Left lobe of liver (tissue), 2 donors: ENCODE measurements around the gene MYO5B. TPM values are rescaled to one million over a fixed set of nuclear protein-coding genes. Genes with fewer than 3 reads are reported as not detected.

ENCODE experiments used
- ATAC-seq: fragments of 200-7000 bp; cut with Tn5 transposase; one replicate; pipeline ENCODE4 v1.9.1; 2020; ENCODE audit warnings: mild to moderate bottlenecking, moderate library complexity
- DNase-seq: peaks from one replicate; pipeline ENCODE4 v3.0.0-alpha.2; 2020; ENCODE audit warnings: low spot score
- total RNA-seq: library from RNA; stranded (reverse); gene quantifications from one replicate; pipeline ENCODE4 v1.2.1, GENCODE V29; 2021
- donor health status: DM: no; HTN: no; CAD: no; lungs with moderate emphysema.
- donor health status: DM: no; HTN: yes; CAD: no.

Gene MYO5B
- total RNA-seq, 1 donor from 2014 or later: 16.1 TPM

GRCh38 chr18:49862656-49863385, 332.1 kb downstream of the MYO5B start:
- no peak for DNase-seq

GRCh38 chr18:49861659-49862058, 333.3 kb downstream of the MYO5B start:
- ATAC-seq (peak; percentile 10), DNase-seq (no peak)

More at GRCh38 chr18:49862656-49863385, 332.1 kb downstream of the MYO5B start:
- no peak for ATAC-seq

GRCh38 chr18:49859725-49860124, 335.2 kb downstream of the MYO5B start:
- ATAC-seq (no peak), DNase-seq (no peak)

- DNase-seq (no peak), ATAC-seq (peak; percentile 83)
Observed at GRCh38 chr18:49859021-49859359, 336.0 kb downstream of the MYO5B start.

GRCh38 chr18:49858309-49859020, 336.5 kb downstream of the MYO5B start:
- DNase-seq (peak; percentile 76), ATAC-seq (peak; percentile 91)

- ATAC-seq: no peak
- no peak for DNase-seq
Observed at GRCh38 chr18:49857708-49858107, 337.2 kb downstream of the MYO5B start.

DNA sequence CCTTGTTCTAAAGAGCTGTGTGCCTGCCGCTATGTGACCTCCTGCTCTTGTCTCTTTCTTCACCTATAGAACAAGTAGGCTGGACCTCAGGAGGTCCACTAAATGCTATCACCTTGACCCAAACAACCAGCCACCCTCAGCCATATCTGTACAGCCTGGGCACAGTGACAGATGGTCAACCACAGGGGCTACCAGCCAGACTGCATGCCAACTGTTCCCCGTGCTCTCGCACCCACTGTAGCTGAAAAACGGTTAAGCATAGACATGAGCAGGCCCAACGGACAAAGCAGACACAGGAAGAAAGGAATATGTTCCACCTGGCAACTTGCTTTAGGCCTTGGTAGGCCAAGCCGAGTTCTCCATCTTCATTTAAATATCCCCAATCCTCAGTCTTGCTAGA, 338.5 kb downstream of the MYO5B start:
- no peak for ATAC-seq
- no peak for DNase-seq

DNA sequence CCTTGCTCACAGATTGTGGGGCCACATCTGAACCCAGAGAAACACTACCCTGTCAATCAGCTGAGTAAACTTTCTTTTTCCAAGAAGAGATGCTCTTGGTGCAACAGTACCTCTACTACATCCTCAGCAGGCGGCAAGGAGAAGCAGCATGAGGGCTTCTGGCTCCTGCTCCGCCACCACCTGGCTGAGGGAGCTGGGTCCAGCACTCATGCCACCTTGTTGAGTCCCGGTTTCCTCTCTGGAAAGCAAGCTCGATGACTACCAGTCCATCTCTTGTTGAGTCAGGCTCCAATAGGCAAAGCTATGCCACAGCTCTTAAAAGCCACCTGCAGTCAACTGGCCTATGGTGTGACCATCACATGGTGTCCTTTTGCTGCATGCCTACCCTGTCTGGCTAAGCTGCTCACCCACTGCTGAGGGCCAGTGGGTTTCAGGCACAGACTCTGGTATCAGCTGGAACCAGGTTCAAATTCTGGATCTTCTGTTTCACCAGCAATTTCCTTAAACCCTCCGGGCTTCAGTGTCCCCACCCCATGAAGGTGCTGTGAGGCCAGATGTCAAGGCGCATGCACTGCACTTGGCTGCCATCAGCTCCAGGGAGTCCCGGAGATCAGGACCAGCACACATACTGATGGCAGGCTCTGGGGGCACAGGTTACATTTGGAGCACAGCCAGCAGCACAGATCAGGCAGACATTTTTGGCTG, 339.1 kb downstream of the MYO5B start:
- DNase-seq: no peak
- ATAC-seq: no peak

- DNase-seq: no peak
- ATAC-seq: no peak
Observed at GRCh38 chr18:49854681-49855080, 340.3 kb downstream of the MYO5B start.

DNA sequence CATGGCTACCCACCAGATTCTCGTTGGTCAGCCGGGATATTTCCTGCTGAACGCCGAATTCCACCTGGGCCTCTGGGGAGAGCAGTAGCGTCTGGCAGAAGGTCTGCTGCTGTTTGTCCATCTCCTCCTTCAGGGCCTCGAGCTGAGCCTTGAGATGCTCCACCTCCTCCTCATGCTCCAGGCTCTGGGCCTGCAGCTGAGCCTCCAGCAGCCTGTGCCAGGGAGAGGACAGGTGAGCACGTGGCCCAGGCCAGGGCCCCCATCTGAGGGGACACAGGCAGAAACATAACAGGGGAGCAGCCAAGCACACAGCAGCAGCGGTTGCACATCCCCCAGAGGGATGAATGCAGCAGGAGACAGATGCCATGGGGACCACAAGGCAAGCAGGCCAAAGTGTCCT, 341.5 kb downstream of the MYO5B start:
- ATAC-seq (no peak), DNase-seq (no peak)

GRCh38 chr18:49853011-49853410, 341.9 kb downstream of the MYO5B start:
- no peak for ATAC-seq
- DNase-seq: no peak

GRCh38 chr18:49851624-49852023, 343.3 kb downstream of the MYO5B start:
- DNase-seq (no peak), ATAC-seq (no peak)

DNA sequence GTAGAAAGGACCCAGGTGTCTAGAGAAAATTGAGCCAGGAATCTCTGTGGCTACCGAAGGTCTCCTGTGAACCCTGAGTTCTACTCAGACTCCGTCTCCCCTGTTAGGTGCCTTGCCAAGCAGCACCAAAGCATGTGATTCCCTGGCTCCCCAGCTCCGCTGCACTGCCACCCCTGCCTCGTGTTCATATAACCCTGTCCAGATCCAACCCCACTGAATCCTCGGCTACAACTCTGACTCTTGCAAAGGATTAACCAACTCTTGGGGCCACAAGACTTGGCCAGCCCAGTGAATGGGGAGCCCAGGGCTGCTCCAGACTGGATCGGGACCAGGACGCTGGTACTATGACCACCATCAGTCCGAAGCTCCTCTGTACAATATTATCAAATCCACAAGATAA, 344.3 kb downstream of the MYO5B start:
- DNase-seq (no peak), ATAC-seq (no peak)

- peak; percentile 16 for ATAC-seq
Observed at GRCh38 chr18:49849331-49850217, 345.4 kb downstream of the MYO5B start.

DNA sequence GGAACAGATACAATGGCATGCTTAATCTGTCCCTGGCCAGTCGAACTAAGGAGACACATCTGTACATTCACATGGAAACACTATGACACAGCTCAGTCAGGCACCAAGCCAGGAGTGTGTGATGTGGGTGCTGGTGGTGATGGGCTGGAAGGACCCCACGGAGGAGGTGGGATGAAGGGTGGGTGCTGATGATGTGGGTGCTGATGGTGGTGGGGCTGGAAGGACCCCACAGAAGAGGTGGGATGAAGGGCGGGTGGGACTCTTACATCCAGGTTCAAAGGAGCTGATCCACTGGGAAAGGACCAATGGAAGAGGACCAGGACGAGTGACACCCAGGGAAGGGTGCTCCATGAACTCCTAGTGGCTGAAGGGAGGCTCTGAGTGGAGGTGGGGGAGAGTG, 346.8 kb downstream of the MYO5B start:
- DNase-seq (no peak), ATAC-seq (no peak)

More at GRCh38 chr18:49849331-49850217, 345.4 kb downstream of the MYO5B start:
- DNase-seq: no peak

DNA sequence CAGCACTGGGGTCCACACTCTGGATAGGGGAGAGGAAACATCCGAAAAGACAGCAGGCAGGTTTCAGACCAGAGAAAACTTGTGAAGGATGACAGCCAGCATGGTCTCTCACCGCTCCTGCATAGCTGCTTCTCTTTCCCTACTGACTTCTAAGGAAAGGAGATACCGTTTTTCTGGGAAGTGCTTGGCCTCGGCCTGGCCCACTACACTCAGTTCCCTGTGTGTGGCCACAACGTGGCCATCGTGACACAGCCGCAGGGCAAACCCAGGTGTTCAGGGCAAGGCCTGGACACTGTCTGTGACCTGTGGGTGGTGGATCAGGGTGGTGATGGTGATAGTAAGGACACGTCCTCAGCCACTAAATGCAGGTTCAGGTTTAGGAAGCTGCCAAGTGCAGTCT, 347.4 kb downstream of the MYO5B start:
- DNase-seq: no peak

GRCh38 chr18:49846718-49847470, 348.1 kb downstream of the MYO5B start:
- ATAC-seq (no peak), DNase-seq (no peak)

More for the DNA sequence above, 347.4 kb downstream of the MYO5B start:
- no peak for ATAC-seq

DNA sequence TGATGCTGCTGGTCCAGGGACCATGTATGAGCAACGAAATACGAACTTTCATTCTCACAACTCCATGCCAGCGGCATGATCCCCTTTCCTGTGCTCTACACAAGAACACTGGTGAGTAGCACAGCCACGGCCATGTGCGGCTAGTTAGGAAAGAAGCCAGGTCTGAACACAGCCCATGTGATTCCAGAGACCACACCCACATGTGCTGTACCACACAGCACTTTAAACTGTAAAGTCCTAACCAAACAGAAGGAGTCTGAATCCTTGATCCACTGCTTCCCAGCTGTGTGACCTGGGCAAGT, 348.6 kb downstream of the MYO5B start:
- DNase-seq (no peak), ATAC-seq (peak; percentile 33)

DNA sequence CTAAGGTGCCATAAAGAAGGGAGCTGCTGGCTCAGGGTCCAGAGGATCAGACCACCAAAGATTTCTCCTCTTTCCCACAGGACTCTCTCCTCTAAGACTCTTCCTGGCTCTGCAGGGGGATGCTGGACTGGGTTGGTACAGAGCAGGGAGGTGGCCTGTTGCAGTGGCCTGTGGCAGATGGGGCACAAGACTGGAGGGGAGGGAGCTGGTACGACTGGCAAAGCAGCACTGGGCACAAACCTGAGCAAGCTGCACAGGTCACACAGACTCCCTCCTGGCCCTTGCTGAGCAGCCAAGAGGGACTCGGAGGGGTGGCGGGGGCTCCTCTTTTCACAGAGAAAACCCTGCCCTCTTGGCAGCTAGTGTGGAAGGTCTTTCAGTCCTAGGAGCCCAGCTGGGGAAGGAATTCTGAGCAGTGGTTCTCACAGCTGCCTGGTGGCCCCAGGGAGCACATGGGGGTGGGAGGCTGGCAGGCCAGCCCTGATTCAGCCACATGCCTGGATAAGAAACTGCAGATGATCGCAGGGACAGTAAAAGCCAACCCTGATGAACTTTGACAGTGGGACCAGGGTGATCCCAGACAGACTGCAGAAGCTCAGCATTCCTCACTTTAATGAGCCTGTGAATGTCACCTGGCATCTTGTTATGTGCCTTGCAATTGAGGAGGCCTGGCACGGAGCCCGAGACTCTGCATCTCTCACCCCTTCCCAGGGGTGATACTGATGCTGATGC, 349.2 kb downstream of the MYO5B start:
- ATAC-seq: no peak
- no peak for DNase-seq

GRCh38 chr18:49844903-49845302, 350.0 kb downstream of the MYO5B start:
- ATAC-seq (peak; percentile 62), DNase-seq (no peak)
